ENCODE results near the gene LALBA.
"Not testable (repeated sequence)": the region's sequence is repeated elsewhere in the genome, so short reads cannot be mapped to it uniquely, and the experiment has no call there.

- TF ChIP-seq POLR2A (IDR thresholded peaks at IDR 0.05; ENCODE audit: control extremely low read depth in 1 of 2, low read depth in 2 of 2, low read length in 2 of 2); PHF8 (conservative IDR thresholded peaks at IDR 0.05; ENCODE audit: low read depth, low read length); CTCF (IDR thresholded peaks at IDR 0.05; ENCODE audit: control extremely low read depth in 1 of 3, insufficient read depth in 1 of 3, low read depth in 1 of 3, low read length in 3 of 3); EZH2 (IDR thresholded peaks at IDR 0.05; ENCODE audit: low read depth, low read length, severe bottlenecking); KDM1A (IDR thresholded peaks at IDR 0.05; ENCODE audit: borderline replicate concordance, low read length); EGR1 (IDR thresholded peaks at IDR 0.05; ENCODE audit: borderline replicate concordance, low read depth, low read length); TEAD4 (IDR thresholded peaks at IDR 0.05; ENCODE audit: low read depth, low read length); ATF2 (IDR thresholded peaks at IDR 0.05; ENCODE audit: low read length); SRF (IDR thresholded peaks at IDR 0.05; ENCODE audit: low read depth, low read length); KDM5A (IDR thresholded peaks at IDR 0.05; ENCODE audit: low read length): not testable (repeated sequence)
- TF ChIP-seq, protein P1, sequence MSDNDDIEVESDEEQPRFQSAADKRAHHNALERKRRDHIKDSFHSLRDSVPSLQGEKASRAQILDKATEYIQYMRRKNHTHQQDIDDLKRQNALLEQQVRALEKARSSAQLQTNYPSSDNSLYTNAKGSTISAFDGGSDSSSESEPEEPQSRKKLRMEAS (IDR thresholded peaks at IDR 0.05) = not testable (repeated sequence)
These were observed 16.0 kb downstream of the LALBA start for GRCh38 chr12:48553666-48554343.

All from H1 (cell line).